PC-9 (cell line): ENCODE measurements around the gene RPL35.

ENCODE experiments used
- EZH2 ChIP-seq: fragments of 200-600 bp; sonication (generic); IDR thresholded peaks from 2 replicates; pipeline ENCODE4 v1.8.0; 2017; ENCODE audit warnings: antibody characterized with exemption, low read depth
- TF ChIP-seq, protein P1 (sequence below): fragments of 200-600 bp; sonication (generic); conservative IDR thresholded peaks from 2 replicates; pipeline ENCODE4 v1.6.1; 2017; ENCODE audit warnings: mixed run types, antibody characterized with exemption, mild to moderate bottlenecking, moderate library complexity

DNA sequence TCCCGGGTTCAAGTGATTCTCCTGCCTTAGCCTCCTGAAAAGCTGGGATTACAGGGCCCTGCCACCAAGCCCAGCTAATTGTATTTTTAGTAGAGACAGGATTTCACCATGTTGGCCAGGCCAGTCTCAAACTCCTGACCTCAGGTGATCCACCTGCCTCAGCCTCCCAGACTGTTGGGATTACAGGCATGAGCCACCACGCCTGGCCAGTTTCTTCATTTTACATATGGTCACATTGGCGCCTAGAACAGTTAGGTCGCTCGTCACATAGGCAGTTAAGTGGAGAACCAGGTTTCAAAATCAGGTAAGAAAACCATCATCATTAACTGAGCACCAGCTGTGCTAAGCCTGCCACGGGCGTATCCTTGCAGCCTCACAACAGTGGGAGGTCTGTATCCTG is 48.7 kb downstream of the RPL35 start:
- TF ChIP-seq, protein P1, sequence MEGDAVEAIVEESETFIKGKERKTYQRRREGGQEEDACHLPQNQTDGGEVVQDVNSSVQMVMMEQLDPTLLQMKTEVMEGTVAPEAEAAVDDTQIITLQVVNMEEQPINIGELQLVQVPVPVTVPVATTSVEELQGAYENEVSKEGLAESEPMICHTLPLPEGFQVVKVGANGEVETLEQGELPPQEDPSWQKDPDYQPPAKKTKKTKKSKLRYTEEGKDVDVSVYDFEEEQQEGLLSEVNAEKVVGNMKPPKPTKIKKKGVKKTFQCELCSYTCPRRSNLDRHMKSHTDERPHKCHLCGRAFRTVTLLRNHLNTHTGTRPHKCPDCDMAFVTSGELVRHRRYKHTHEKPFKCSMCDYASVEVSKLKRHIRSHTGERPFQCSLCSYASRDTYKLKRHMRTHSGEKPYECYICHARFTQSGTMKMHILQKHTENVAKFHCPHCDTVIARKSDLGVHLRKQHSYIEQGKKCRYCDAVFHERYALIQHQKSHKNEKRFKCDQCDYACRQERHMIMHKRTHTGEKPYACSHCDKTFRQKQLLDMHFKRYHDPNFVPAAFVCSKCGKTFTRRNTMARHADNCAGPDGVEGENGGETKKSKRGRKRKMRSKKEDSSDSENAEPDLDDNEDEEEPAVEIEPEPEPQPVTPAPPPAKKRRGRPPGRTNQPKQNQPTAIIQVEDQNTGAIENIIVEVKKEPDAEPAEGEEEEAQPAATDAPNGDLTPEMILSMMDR: no peak
- no peak for TF ChIP-seq EZH2
